ENCODE measurements around the gene PDE4A.
"Not testable (repeated sequence)": the region's sequence is repeated elsewhere in the genome, so short reads cannot be mapped to it uniquely, and the experiment has no call there.

Gene PDE4A
- 5.5 to 6.1 reads per million in 2 donors for total RNA-seq

DNA sequence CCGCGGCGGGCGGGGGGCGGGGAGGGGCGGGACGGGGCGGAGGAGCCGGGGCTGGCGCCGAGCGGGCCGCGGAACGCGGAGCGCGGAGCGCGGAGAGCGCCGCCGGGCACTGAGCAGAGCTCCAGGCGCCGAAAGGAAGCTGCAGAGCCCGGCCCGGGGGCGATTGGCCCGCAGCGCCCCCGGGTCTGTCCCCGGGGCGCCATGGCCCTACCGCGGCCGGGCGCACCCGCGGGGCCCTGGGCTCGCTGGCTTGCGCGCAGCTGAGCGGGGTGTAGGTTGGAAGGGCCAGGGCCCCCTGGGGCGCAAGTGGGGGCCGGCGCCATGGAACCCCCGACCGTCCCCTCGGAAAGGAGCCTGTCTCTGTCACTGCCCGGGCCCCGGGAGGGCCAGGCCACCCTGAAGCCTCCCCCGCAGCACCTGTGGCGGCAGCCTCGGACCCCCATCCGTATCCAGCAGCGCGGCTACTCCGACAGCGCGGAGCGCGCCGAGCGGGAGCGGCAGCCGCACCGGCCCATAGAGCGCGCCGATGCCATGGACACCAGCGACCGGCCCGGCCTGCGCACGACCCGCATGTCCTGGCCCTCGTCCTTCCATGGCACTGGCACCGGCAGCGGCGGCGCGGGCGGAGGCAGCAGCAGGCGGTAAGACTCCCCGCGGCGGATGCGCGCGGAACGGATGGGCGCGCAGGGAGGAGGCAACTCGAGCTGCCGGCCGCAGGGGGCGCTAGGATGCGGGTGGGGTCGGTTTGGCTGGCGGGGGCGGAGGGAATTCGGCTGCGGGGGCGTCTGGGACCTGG lies at the start of gene PDE4A:
TSS of gene PDE4A (plus strand) at position 95 of the 796 bp plus-strand sequence. CDS start at position 322, 227 bp downstream.
- DNase-seq = peak; percentile 44

DNA sequence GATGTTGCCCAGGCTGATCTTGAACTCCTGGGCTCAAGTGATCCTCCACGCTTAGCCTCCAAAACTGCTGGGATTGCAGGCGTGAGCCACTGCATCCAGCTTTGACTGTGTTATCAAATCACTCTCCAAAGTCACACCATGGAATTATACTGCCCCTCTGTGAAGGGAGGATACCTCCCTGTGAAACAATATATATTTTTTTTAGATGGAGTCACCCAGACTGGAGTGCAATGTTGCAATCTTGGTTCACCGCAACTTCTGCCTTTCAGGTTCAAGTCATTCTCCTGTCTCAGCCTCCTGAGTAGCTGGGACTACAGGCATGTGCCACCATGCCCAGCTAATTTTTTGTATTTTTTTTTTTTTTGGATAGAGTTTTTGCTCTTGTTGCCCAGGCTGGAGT lies 47.6 kb upstream of the PDE4A start:
- DNase-seq = no peak

DNA sequence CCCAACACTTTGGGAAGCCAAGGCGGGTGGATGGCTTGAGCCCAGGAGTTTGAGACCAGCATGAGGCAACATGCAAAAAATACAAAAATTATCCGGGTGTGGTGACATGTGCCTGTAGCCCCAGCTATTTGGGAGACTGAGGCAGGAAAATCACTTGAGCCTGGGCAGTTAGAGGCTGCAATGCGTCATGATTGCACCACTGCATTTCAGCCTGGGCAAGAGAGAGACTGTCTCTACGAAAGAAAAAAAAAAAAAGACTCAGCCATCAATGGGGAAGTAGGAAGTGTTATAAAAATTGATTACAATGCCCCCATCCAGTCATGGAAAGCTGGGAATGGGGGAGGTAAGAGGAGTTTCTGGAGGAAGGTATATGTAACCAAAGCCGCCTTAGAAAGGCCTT lies 45.4 kb upstream of the PDE4A start:
- no peak for DNase-seq

DNA sequence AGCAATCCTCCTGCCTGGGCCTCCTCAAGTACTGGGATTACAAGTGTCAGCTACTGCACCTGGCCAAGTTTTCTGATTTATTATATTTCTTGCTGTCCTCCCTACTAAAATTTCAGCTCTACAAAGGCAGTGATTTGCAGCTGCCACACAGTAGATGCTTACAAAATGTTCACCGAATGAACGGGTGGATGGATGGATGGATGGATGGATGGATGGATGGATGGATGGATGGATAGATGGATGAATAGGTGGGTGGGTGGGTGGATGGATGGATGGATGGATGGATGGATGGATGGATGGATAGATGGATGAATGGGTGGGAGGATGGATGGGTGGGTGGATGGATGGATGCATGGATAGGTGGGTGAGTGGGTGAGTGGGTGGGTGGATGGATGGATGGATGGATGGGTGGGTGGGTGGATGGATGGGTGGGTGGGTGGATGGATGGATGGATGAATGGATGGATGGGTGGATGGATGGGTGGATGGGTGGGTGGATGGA lies 43.1 kb upstream of the PDE4A start:
- not testable (repeated sequence) for DNase-seq

DNA sequence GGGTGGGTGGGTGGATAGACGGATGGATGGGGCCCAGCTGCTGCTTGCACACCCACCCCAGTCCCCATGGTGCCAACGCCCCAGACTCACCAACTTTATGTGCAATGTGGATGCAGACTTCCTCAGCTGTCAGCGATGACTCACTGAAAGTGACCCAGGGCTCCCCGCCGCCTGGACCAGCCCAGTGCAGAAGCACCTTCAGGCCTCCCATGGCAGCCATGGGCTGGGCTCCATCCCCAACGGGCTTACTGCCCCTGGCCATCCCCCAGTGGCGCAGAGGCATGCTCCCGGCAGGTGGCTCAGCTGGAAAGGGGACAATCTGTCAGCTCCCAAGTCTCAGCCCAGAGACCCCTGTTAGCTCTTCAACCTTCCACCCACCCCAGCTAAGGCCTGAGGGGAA lies 42.2 kb upstream of the PDE4A start:
- DNase-seq = no peak

DNA sequence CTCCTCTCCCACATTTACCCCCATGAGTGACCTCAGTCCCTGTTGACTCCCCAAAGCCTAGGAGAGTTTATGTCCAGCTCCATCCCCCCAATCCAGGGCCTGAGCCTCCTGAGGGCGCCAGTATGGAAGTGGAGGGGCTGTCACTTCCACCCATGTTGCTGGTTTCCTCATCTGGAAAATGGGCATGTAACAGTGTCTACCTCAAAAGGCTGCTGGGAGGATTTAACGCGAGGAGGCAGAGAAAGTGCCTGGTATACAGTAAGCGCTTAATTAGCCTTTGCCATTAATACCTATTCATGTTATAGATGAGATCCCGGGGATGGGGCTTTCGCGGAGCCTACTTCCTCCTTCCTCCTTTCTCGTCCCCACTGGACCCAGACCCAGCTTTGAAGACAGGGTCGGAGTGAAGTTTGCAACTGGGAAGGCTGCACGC lies 40.4 kb upstream of the PDE4A start:
- no peak for DNase-seq

DNA sequence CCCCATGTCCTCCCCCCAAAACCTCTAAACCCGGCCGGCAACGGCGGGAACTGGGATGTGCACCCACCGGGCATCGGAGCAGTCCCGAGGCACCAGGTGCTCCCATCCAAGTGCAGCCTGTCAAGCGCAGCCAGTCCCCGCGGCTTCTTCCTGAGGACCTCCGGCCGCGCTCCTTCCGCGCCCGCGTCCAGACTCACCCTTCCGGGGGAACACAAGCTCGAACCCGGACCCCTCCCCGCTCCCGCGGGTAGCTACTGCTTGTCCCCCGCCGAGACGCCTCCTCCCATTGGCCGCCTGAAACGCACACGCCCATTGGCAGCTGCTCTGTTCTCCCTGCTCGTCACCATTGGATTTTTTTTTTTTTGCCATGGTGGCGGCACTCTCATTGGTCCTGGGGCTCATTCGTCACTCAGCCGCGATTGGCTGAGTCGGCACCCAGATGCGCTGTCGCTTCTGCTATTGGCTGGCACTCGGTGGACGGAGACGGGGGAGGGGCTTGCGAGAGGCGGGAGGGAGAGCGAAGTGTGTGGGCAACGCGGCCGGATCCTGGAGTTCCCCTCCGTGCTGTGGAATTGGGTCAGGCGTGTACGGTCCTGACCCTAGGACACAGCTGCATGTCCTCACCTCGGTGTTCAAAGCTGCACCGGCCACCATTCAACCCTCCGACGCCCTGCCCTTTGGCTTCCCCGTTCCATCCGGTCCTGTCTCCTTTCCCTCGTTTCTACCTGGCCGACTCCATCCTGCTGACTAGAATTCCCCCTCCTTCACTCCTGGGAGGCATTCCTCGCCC lies 39.8 kb upstream of the PDE4A start, which contains the start of gene TYK2:
TSS of gene TYK2 (minus strand) at position 260 of the 790 bp plus-strand sequence. CDS start 2,166 bp downstream, outside the sequence.
- DNase-seq = peak; percentile 90

DNA sequence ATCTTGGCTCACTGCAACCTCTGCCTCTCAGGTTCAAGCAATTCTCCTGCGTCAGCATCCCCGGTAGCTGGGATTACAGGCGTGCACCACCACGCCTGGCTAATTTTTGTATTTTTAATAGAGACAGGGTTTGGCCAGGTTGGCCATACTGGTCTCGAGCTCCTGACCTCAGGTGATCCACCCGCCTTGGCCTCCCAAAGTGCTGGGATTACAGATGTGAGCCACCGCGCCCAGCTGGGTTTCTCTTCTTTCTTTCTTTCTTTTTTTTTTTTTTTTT lies 37.2 kb upstream of the PDE4A start:
- DNase-seq = not testable (repeated sequence)

DNA sequence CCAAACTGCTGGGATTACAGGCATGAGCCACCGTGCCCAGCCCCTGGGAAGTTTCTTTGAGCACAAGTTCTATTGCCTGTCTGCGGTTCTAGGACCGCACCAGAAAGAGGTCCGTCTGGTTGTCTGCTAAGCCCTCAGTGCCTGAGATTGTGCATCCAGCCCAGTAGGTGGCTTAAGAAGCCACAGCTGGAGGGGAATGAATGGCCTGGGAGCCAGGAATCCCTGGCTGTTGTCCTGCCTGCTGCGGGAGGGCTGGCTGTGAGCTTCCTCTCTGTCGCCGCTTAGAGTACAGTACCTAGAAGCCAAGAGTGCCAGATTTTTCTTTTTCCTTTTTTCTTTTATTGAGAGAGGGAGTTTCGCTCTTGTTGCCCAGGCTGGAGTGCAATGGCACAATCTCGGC lies 35.8 kb upstream of the PDE4A start:
- no peak for DNase-seq

DNA sequence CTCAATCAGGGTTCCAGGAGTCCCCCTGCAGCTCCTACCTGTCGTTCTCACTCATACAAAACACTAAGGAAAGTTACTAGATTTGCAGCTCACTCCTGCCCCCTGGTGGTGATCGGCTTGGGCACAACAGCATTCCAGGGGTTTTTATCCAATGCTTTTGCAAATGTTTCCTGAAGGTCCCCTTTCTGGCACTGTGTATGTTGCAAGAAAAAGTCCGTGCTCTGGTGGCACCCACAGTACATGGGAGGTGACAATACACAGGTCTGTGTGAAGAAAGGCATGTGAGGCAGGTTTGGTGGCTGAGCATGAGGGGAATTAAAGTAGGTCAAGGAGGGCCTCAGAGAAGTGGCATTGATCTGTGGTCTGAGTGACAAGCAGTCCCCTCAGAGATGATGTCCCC lies 31.4 kb upstream of the PDE4A start:
- DNase-seq = no peak

DNA sequence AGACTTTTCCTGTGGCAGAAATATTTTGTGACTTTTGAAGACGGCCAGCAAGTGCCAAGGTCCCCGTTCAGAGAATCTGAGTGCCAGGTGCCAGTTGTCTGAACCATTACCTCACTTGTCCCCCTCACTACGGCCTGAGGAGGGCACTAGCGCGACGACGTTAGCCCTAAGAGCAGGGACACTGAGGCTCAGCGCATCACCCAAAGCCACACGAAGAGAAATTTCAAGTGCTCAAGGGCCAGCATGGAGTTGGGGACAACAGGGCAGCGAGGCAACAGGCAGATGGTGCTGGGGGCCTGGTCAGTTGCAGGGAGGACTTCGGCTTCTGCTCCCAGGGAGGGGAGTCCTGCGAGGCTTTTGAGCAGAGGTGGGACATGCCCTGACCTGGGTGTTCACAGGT lies 30.5 kb upstream of the PDE4A start:
- no peak for DNase-seq

DNA sequence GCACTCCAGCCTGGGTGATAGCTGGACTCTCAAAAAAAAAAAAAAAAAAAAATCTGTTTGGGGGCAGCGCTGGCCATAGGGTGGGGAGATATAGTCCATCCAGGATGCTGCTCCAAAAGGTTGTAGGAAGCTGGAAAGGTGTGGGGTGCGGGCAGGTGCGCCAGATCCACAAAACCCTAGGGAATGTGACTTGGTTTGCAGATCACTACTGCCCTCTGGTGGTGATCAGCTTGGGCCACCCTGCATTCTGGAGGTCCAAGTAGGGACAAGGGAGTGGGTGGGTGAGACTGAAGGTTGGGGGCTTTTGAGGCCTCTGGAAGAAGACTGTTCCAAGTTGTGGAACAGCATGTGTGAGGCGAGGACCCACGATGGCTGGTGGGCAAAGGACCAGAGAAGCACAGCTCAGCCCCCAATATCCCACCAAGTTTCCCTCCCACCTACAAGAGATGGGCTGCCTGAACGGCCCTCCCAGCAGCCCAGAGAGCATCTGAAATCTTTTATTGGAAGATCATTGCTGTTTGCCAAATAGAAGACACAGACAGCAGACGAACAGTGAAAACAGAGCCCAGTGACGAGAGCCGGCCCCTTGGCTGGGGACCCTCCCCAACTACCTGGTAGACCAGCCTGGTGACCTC lies 29.6 kb upstream of the PDE4A start:
- no peak for DNase-seq

DNA sequence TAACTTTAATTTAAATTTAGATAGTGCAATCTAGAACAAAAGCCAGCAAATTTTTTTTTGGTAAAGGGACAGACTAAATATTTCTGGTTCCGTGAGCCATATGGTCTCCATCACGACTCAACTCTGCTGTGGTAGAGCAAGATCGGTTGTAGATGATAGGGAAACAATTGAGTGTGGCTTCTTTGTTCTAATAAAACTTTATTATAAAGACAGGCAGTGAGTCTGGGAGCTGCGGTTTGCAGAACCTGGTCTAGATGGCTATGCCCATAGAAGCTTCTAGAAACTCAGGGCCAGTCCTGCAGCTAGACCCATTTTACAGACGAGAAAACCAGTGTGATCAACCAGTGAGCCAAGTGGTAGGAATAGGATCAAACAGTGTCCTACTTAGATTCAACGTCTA lies 28.2 kb upstream of the PDE4A start:
- DNase-seq = no peak

DNA sequence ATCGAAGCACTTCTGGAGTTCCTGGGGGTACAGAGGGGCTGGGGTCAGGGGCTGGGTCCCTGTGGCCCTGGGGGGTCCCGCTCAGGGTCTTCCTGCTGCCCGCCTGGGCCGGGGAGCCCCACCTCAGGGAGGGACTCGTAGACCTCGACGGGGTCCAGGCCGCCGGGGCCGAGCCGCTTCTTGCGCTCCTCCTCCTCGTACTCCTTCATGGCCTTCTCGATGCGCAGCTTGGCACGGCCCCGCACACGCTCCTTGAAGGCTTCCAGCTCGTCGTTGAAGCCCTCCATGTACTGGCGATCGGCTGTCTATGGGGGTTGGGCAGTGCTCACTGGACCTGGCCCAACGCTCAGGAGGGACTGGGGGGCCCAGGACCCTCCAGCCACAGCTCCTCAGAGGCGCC lies 27.2 kb upstream of the PDE4A start:
- no peak for DNase-seq

DNA sequence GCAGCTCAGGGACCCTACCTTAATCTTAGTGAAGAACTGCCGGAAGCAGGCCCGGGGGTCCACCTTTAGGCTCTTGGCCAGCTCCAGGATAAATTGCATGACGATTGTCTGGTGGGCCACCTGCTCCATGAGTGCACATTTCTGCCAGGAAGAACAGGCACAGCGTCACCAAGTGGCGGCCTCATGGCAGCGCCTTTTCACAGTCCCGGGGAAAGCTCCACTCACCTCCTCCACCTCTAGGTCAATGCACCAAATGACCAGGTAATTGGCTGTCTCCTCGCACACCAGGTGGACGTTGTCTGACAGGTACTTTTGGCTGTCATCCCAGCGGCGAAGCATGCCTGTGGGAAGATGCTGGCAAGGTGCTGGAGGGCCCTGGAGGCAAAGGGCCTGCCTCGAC lies 25.3 kb upstream of the PDE4A start:
- DNase-seq = no peak

DNA sequence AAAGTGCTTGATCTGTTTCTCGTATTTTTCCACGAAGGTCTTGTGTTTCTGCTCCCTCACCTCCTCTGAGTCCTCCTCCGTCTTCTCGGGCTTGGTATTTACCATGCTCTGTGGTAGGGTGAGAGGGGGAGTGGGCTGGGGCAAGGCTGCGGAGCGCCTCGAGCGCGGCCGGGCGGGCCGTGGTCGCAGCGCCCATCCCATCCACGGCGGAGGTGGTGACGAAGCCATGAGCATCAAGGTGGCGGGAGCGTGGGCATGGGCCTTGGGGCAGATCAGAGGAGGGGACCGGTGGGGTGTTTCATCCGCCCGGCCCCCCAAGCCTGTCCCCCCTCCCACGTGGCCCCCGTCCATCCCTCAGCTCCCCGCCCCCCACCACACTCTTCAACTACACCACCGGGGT lies 24.9 kb upstream of the PDE4A start:
- no peak for DNase-seq

DNA sequence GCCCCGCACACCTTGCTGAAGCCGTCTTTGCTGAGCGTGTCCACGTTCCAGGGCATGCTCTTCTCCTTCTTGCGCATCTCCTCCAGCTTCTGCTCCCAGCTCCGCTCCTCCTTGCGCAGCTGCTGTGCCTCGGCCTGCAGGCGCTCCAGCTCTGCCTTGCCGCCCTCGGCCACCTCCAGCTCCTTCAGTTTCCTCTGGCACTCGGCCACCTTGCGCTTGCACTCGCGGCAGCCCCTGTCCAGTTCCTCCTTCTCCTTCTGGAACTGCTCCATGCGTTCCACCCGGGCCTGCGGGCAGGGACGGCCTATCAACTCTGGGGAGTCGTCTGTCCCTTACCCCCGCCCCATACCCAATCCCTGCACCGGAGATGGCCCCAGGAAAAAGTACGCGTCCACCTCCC lies 24.4 kb upstream of the PDE4A start:
- DNase-seq = no peak

DNA sequence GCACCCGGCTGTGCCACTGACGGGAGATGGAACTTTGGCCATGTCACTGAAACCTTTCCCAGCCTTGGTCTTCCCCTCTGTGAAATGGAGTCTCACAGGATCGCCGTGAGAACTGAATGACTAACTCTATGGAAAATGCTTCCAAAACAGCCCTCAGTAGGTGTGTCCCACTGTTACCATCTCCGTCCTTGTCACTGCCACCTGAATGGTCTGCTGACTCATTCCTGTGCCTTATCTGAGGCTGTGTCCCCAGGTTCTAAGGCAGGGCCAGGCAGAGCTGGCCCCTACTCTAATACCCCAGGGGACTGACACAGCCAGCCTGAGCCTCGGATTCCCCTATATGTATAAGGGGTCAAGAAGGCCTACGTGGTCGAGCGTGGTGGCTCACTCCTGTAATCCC lies 21.5 kb upstream of the PDE4A start:
- no peak for DNase-seq

DNA sequence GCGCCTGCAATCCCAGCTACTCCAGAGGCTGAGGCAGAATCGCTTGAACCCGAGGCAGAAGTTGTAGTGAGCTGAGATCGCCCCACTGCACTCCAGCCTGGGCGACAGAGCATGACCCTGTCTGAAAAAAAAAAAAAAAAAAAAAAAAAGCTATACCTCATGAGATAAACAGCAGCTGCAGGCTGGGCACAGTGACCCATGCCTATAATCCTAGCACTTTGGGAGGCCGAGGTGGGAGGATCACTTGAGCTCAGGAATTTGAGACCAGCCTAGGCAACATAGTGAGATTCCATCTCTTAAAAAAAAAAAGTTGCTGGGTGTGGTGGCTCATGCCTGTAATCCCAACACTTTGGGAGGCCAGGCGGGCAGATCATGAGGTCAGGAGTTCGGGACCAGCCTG lies 21.0 kb upstream of the PDE4A start:
- not testable (repeated sequence) for DNase-seq

DNA sequence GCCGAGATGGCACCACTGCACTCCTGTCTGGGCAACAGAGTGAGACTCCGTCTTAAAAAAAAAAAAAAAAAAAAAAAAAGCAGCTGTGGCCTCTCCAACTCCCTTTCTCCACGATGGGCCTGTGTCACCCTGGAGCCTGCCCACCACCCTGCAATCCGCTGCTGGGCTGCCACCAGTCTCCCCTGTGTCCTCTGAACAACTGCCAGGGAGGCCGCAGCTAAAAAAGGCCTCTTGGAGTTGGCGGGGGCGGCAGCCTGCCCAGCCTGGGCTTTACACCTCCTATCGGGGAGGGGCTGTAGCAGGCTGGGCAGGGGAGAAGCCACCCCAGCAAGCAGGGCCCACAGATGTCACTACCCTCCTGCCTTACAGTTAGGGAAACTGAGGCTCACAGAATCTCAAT lies 20.5 kb upstream of the PDE4A start:
- DNase-seq = no peak

DNA sequence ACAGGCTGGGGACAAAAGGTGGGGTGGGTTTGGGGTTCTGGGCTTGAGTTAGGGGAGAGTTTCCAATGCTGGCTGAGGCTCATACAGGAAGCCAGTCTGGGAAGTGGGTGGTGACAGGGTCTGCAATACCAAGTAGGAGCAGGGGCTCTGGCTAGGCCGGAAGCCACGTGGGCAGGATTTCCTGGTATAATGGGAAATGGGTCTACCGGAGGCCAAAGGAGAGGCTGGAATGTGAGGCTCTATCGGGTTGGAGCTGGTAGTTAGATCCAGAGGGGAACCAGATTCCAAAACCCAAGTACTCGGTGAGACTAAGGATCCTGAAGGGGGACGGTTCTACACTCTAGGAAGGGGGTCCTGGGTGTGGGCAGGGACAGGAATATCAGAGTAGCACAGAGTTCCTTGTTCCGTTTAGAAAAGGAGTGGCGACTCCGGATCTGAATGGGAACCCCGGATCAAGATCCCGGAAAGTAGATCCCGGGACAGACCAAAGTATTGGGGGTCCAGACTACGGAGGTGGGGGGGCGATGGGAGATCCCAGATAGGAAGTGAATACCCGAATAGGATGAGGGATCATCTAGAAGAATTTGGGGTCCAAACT lies 17.8 kb upstream of the PDE4A start:
- DNase-seq = no peak

DNA sequence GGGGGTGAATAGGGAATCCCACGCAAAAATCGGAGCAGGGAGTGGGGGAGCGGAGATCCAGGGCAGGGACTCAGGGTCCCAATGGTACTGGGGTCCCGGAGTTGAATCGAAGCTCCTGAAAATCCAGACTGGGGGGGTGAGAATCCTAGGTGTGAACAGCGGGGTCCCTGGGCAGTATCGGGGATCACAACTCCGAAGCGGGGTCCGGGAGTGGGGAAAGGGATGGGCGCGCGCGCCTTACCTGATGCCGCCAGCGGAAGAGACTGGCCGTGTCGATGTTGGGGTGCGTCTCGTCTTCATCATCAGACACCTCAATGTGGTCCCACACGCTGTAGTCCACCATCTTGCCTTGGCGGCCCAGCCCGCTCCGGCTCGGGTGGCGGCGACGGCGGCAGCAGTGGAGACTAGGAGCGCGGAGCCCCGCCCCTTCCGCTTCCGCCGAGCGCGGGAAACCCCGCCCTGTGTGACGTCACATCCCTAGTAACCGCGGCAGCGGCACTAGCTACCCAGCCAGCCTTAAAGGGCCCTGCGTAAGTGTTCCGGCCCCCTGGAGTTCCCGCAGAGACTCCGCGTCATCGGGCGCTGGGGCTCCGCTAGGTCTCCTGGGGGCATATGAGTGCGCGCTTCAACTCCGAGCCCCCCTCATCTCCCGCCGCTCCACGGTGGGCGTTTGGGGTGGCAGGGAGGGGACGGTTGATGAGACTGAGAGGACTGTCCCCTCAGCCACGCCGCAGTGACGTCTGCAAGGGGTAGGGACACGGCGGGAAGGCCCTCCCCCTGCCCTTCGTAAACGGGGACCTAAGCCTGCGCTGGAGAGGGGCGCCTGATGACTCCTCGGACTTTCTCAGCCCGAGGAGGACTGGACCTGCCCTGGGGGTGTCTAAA lies 17.0 kb upstream of the PDE4A start, which contains the start of gene CDC37:
TSS of gene CDC37 (minus strand) at position 406 of the 885 bp plus-strand sequence. CDS start at position 343, 63 bp downstream.
- DNase-seq = peak; percentile 94
